Fibroblast of villous mesenchyme (primary cell): ENCODE results near the gene CFAP20DC. TPM values are rescaled to one million over a fixed set of nuclear protein-coding genes. Genes with fewer than 3 reads are reported as not detected.

Experiments used
- DNase-seq: peaks from one replicate; pipeline ENCODE4 v3.0.0-alpha.2; 2010; ENCODE audit warnings: low read depth
- H3K4me3 ChIP-seq: 2 replicates; pipeline ENCODE4 v1.5.1; 2011; ENCODE audit warnings: low read depth, mild to moderate bottlenecking, low read length
- CTCF ChIP-seq: IDR thresholded peaks from 2 replicates; pipeline ENCODE4 v1.5.1; 2012; ENCODE audit warnings: low read depth, mild to moderate bottlenecking, low read length; ENCODE audit not compliant: insufficient read depth
- total RNA-seq: library from RNA; depleted of rRNA; stranded (reverse); fragments of >200 nt; gene quantifications from 2 replicates; pipeline ENCODE4 v1.2.3, GENCODE V29; 2012

Gene CFAP20DC
- total RNA-seq, 1 donor: 1.7 TPM

- DNase-seq: no peak
- TF ChIP-seq CTCF: no peak
- H3K4me3 ChIP-seq: no peak overlapping the region
Measured at GRCh38 chr3:58800032-58800431, 249.8 kb downstream of the CFAP20DC start.

GRCh38 chr3:58799271-58799670, 250.6 kb downstream of the CFAP20DC start:
- no peak for TF ChIP-seq CTCF
- DNase-seq: no peak
- H3K4me3 ChIP-seq: no peak overlapping the region

- no peak overlapping the region for H3K4me3 ChIP-seq
- DNase-seq: no peak
- no peak for TF ChIP-seq CTCF
Measured at GRCh38 chr3:58798312-58798711, 251.5 kb downstream of the CFAP20DC start.

GRCh38 chr3:58794750-58795149, 255.1 kb downstream of the CFAP20DC start:
- DNase-seq: no peak
- H3K4me3 ChIP-seq: no peak overlapping the region
- no peak for TF ChIP-seq CTCF

GRCh38 chr3:58793938-58794337, 255.9 kb downstream of the CFAP20DC start:
- no peak for TF ChIP-seq CTCF
- no peak overlapping the region for H3K4me3 ChIP-seq
- no peak for DNase-seq

GRCh38 chr3:58792921-58793451, 256.8 kb downstream of the CFAP20DC start:
- no peak for DNase-seq
- no peak overlapping the region for H3K4me3 ChIP-seq
- TF ChIP-seq CTCF: no peak

GRCh38 chr3:58789385-58789784, 260.4 kb downstream of the CFAP20DC start:
- no peak for DNase-seq
- no peak overlapping the region for H3K4me3 ChIP-seq
- TF ChIP-seq CTCF: no peak
